PC-9 (cell line): Measurements from ENCODE around the gene IL1RAPL1.

Source experiments
- CTCF ChIP-seq: fragments of 200-600 bp; sonication (generic); conservative IDR thresholded peaks from 2 replicates; pipeline ENCODE4 v1.6.1; 2017; ENCODE audit warnings: mixed run types, antibody characterized with exemption, mild to moderate bottlenecking, moderate library complexity
- EZH2 ChIP-seq: fragments of 200-600 bp; sonication (generic); IDR thresholded peaks from 2 replicates; pipeline ENCODE4 v1.8.0; 2017; ENCODE audit warnings: antibody characterized with exemption, low read depth

- peak; percentile 39; the same call in 1 of the 2 replicates for TF ChIP-seq CTCF
- TF ChIP-seq EZH2, result no peak
These were observed 891.3 kb downstream of the IL1RAPL1 start for GRCh38 chrX:29478336-29479069.
